GM12891 (cell line): ENCODE results near the gene RNF167.

Experiments
- POLR2A ChIP-seq: IDR thresholded peaks from 2 replicates; pipeline ENCODE4 v1.6.1; 2011; ENCODE audit warnings: low read depth, low read length, control low read depth
- POLR2AphosphoS5 ChIP-seq: IDR thresholded peaks from 2 replicates; pipeline ENCODE4 v1.6.1; 2011; ENCODE audit warnings: low read depth, low read length, control low read depth
- TAF1 ChIP-seq: IDR thresholded peaks from 2 replicates; pipeline ENCODE4 v1.6.1; 2011; ENCODE audit warnings: low read depth, low read length, control low read depth

- no peak for TF ChIP-seq POLR2AphosphoS5
- TF ChIP-seq TAF1, result no peak
- TF ChIP-seq POLR2A, result no peak
Observed at GRCh38 chr17:4969047-4969550, 29.0 kb downstream of the RNF167 start.
